GM18861 (cell line): ENCODE results near the gene LMBR1.

ENCODE experiments used
- ATAC-seq: cut with Tn5 transposase; IDR thresholded peaks from one replicate; pipeline ENCODE4 v1.9.1; 2021; ENCODE audit not compliant: unreplicated experiment

The LMBR1 gene

DNA sequence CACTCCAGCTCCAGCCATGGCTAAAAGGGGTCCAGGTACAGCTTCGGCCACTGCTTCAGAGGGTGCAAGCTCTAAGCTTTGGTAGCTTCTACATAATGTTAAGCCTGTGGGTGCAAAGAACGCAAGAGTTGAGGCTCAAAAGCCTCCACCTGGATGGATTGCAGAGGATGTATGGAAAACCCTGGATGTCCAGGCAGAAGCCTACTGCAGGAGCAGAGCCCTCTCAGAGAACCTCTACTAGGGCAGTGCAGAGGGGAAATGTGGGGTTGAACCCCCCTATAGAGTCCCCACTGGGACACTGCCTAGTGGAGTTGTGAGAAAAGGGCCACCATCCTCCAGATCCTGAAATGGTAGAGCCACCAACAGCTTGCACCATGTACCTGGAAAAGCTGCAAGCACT is 263.1 kb downstream of the LMBR1 start:
- ATAC-seq = no peak

DNA sequence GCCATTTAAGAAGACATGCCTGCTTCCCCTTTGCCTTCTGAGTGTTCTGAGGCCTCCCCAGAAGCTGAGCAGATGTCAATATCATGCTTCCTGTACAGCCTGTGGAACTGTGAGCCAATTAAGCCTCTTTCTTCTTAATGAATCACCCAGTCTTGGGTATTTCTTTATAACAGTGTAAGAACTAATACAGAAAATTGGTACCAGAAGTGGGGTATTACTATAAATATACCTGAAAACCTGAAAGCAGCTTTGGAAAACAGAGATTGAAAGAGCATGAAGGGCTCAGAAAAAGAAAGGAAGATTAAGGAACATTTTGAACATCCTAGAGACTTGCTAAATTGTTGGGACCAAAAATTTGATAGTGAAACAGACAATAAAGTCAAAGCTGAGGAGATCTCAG is 264.4 kb downstream of the LMBR1 start:
- no peak for ATAC-seq
